ENCODE data around the gene PRR36.

Gene PRR36

DNA sequence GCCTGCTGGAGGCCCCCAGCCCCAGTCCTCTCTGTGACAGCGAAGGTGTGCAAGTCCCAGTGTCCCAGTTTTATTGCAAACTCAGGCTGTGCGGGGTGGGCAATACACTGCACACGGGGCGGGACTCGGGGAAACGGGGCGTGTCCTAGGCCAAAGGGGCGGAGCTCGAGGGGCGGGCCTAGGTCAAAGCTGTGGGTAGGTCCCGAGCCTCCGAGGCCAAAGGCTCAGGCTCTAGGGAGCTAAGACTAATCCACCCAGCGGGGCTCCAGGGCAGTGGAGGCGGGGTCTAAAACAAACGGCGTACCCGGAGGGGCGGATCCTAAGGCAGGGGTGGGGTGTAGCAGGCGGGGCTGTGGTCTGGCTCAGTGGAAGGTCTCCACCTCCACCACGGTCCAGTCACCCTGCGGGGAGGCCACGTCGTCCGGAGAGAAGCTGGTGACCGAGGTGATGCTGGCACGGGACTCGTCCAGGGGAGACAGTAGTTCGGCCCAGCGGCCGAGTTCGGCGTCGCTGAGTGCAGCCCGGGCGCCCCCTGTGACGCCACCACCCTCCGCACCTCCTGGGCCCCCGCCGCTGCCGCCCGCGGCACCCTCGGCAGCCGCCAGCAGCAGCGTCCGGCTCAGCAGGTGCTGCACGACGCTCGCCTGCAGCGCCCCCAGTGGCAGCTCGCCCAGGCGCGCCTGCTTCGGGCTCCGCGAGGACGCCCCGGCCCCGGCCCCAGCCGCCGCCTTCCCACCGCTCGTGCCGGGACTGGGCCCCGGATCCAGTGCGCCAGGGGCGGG lies 5.3 kb downstream of the PRR36 start:
- Histone ChIP-seq H3K9ac (peak overlapping the region; percentile 22 to 68 (median 44); a peak in 16 of 22 replicates), H3K9me3 (replicated peaks in 1 of 11) (no peaks in the 10 kb centered on the region), H3K36me3 (no peaks in the 10 kb centered on the region), H3K27ac (peak overlapping the region in 8 of 11 experiments; percentile 8 to 39 (median 33); a peak in 8 of 22 replicates), H4K20me1 (peaks cover 0 to 50% (median 21%) of the 10 kb centered on the region in 11 experiments; a peak in 16 of 22 replicates), H3K27me3 (peaks cover 15 to 39% (median 21%) of the 10 kb centered on the region in 11 experiments), H3K4me2 (peak overlapping the region; percentile 90 to 100 (median 96)), H3K4me3 (peak overlapping the region; percentile 49 to 67 (median 57)), H3K4me1 (peaks cover 59 to 78% (median 74%) of the 10 kb centered on the region in 10 experiments)
- TF ChIP-seq Cebpa-rat (IDR thresholded peaks at IDR 0.05): no peak

DNA sequence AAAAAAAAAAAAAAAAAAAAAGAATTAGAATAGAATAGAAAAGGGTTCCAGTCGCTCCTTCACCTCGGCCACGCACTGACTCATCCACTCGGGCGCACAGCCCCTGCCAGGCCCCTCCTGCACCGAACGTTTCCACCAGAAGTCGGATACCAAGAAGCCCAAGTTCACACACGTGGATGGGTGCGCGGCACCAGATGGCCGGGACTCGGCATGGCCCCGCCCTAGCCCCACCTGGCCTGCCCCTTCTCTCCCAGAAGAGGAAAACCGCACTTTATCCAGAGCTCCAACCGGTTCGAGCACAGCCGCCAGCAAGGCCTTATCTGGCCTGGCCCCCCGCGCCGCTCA lies 5.9 kb downstream of the PRR36 start:
- Histone ChIP-seq H3K4me1 (peaks cover 59 to 78% (median 74%) of the 10 kb centered on the region in 10 experiments), H3K36me3 (no peaks in the 10 kb centered on the region), H3K9me3 (replicated peaks in 1 of 11) (no peaks in the 10 kb centered on the region), H3K27me3 (peaks cover 21 to 39% (median 27%) of the 10 kb centered on the region in 11 experiments), H4K20me1 (peaks cover 0 to 56% (median 26%) of the 10 kb centered on the region in 11 experiments; a peak in 18 of 22 replicates), H3K4me3 (peak overlapping the region; percentile 49 to 67 (median 57); a peak in 19 of 20 replicates), H3K9ac (peak overlapping the region in 4 of 11 experiments; percentile 35 to 68 (median 48); a peak in 5 of 22 replicates), H3K27ac (peak overlapping the region in 1 of 11 experiments; percentile 14; a peak in 1 of 22 replicates), H3K4me2 (peak overlapping the region; percentile 90 to 100 (median 96))
- no peak for TF ChIP-seq Cebpa-rat (IDR thresholded peaks at IDR 0.05)

DNA sequence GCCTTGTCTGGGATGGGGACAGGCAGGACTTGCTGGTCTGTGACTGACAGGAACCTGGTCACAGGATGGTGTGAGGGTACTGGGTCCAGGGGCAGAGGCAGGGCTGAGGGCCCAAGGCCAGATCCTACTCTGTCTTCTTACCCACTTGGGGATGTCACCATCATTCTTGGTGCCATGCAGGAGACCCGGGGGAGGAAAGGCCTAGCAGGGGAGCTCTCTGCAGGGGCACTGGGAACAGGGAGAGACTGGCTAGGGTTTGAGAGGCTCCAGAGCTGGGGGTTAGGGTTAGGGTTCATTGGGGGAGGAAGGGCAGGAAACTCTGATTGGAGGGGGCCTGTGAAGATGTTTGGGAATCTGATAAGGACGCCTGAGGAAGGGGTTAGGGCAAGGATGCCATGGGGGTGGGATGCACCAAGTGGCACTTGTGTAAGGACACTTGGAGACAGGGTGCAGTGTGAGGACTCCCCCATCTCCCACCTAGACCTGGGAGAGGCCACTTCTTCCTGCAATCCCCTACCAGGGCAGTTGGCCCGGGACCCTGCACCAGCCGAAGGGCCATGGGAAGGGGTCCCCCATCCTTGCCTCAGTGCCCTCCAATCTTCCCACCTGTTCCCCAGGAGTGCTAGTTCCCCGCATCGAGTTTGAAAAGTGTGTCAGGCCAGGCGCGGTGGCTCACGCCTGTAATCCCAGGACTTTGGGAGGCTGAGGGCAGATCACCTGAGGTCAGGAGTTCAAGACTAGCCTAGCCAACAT lies 6.9 kb downstream of the PRR36 start:
- Histone ChIP-seq H3K4me2 (peak overlapping the region in 7 of 11 experiments; percentile 90 to 98 (median 94); a peak in 12 of 22 replicates), H3K27me3 (peaks cover 26 to 40% (median 29%) of the 10 kb centered on the region in 11 experiments), H3K36me3 (no peaks in the 10 kb centered on the region), H3K4me1 (peaks cover 49 to 72% (median 66%) of the 10 kb centered on the region in 10 experiments), H3K27ac (no peak overlapping the region), H3K9me3 (replicated peaks in 1 of 11) (no peaks in the 10 kb centered on the region), H4K20me1 (peaks cover 0 to 51% (median 30%) of the 10 kb centered on the region in 11 experiments; a peak in 18 of 22 replicates), H3K9ac (no peak overlapping the region), H3K4me3 (no peak overlapping the region)
- TF ChIP-seq Cebpa-rat (IDR thresholded peaks at IDR 0.05): no peak

DNA sequence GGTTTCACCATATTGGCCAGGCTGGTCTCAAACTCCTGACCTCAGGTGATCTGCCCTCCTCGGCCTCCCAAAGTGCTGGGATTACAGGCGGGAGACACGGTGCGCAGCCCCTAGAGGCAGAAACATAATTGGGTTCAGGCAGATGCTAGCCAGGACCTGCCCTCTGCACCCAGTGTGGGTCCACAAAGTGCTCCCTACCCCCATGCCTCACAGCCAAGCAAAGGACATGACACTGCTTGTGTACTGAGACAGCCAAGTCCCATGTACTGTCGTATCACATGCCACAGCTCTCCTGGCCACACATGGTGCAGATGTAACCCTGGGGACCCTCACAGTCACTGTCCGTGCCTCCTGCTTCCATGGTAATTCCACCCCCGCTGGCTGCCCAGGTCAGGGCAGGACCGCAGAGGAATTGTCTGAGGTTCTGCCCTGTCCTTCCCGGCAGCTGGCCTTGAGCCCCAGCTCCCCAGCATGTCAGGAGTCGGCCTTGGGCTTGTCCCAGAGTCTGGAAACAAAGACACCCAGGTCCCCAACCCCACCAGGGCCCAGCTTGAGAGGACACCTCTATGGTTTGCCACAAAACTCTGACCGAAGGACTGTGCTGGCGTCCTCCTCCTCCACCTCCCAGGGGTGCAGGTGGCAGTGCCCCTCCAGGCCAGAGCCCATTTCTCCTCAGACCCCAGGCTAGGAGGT lies 7.6 kb downstream of the PRR36 start:
- Histone ChIP-seq H3K27me3 (peaks cover 33 to 47% (median 36%) of the 10 kb centered on the region in 11 experiments), H3K4me2 (no peak overlapping the region), H3K9me3 (replicated peaks in 1 of 11) (no peaks in the 10 kb centered on the region), H3K36me3 (no peaks in the 10 kb centered on the region), H4K20me1 (peaks cover 0 to 55% (median 37%) of the 10 kb centered on the region in 11 experiments; a peak in 18 of 22 replicates), H3K4me3 (no peak overlapping the region), H3K9ac (no peak overlapping the region), H3K4me1 (peaks cover 51 to 73% (median 68%) of the 10 kb centered on the region in 10 experiments), H3K27ac (no peak overlapping the region)
- no peak for TF ChIP-seq Cebpa-rat (IDR thresholded peaks at IDR 0.05)

DNA sequence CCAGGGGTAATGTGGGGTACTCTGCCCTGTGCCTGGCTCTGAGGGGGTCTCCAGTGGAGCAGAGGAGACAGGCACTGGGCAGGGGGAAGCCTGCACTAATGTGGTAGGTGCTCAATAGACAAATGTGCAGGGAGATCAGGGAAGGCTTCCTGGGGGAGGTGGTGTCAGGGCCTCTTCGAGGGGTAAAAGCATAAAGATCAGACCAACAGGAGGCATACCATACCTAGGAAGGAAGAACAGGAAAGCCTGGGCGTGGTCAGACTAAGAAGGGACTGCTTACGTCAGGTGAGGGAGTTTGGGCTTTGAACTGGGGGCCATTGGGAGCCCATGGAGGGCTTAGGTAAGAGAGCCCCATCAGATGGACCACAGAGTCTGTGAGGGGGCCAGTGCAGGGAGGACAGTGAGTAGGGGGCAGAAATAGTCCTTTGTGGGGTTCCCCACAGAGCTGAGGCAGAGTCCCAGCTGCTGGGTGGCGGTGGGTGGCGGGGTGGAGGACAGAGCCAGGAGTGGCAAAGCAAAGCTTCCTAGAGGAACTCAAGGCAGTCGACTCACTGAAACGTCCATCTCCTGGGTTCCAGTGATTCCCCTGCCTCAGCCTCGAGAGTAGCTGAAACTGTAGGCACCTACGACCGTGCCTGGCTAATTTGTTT lies 8.8 kb downstream of the PRR36 start:
- Histone ChIP-seq H3K27me3 (peaks cover 39 to 59% (median 45%) of the 10 kb centered on the region in 11 experiments), H3K4me1 (peaks cover 47 to 75% (median 68%) of the 10 kb centered on the region in 10 experiments)
- TF ChIP-seq Cebpa-rat (IDR thresholded peaks at IDR 0.05): no peak

DNA sequence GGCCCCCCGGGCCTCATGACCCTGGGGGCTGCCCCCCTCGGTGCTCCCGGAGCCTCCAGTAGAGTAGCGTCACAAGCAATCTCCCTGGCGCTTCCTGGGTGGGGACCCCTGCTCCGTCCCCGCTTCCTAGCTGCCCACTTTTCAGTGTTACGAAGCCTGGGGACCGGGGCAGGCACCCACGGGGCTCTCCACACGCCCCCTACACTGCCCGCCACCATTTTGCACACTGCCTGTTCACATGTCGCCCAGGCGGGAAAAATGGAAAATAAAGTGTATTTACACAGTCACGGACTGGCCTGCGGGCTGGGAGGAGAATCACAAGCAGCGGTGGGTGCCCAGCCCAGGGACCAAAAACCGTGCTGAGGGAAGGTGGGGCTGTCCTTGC lies 9.5 kb downstream of the PRR36 start:
- Histone ChIP-seq H3K27ac (no peak overlapping the region), H3K9ac (peak overlapping the region in 1 of 11 experiments; percentile 9; a peak in 1 of 22 replicates), H3K4me3 (no peak overlapping the region), H3K4me2 (peak overlapping the region; percentile 2 to 62 (median 34); a peak in 17 of 22 replicates), H3K4me1 (peaks cover 44 to 73% (median 65%) of the 10 kb centered on the region in 10 experiments), H3K9me3 (replicated peaks in 1 of 11) (no peaks in the 10 kb centered on the region), H3K36me3 (no peaks in the 10 kb centered on the region), H3K27me3 (peaks cover 39 to 60% (median 45%) of the 10 kb centered on the region in 11 experiments), H4K20me1 (peaks cover 0 to 59% (median 33%) of the 10 kb centered on the region in 11 experiments; a peak in 17 of 22 replicates)
- no peak for TF ChIP-seq Cebpa-rat (IDR thresholded peaks at IDR 0.05)

More for the DNA sequence above, 8.8 kb downstream of the PRR36 start:
- H3K36me3 ChIP-seq: no peaks in the 10 kb centered on the region
- peak overlapping the region; percentile 2 to 62 (median 34); a peak in 18 of 22 replicates for H3K4me2 ChIP-seq
- peaks cover 0 to 55% (median 36%) of the 10 kb centered on the region in 11 experiments; a peak in 17 of 22 replicates for H4K20me1 ChIP-seq
- H3K4me3 ChIP-seq: no peak overlapping the region
- H3K27ac ChIP-seq: no peak overlapping the region
- H3K9me3 ChIP-seq (replicated peaks in 1 of 11): no peaks in the 10 kb centered on the region
- no peak overlapping the region for H3K9ac ChIP-seq

DNA sequence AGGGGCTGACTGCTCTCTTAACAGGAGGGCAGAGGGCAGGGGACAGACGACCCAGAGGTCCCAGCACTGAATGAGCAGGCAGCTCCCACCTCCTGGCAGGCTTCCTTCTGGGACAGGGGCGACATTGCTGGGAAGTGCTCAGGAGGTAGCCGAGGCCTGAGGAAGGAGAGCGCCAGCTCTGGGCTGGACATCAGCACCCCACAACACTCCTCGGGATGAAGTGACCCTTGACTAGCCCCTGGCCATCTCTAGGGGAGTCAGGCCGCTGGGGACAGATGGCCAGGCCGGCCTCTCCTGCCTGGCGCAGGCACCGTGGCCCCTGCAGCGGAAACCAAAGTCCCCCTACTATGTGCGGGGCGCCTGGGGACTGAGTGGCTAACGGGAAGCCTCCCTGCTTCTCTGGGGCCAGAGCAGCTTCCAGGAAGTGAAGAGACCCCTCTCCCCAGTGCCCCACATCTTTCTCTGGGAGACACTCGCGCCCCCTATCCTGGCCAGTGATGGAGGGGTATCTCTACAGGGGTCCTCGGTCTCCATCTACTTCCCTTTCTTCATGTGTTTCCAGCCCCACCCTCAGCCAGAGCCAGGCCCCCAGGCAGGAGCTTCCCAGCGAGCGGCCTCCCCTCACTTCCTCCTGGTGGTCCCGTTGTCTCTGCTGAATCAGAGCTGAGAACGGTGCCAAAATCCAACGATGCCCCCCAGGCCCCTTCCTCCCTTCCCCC lies 10.1 kb downstream of the PRR36 start:
- peaks cover 40 to 71% (median 62%) of the 10 kb centered on the region in 10 experiments for H3K4me1 ChIP-seq
- no peaks in the 10 kb centered on the region for H3K9me3 ChIP-seq (replicated peaks in 1 of 11)
- no peak for TF ChIP-seq Cebpa-rat (IDR thresholded peaks at IDR 0.05)
- peaks cover 0 to 64% (median 29%) of the 10 kb centered on the region in 11 experiments; a peak in 17 of 22 replicates for H4K20me1 ChIP-seq
- no peak overlapping the region for H3K9ac ChIP-seq
- no peak overlapping the region for H3K27ac ChIP-seq
- H3K4me3 ChIP-seq: no peak overlapping the region
- H3K27me3 ChIP-seq: peaks cover 39 to 60% (median 45%) of the 10 kb centered on the region in 11 experiments
- peak overlapping the region in 9 of 11 experiments; percentile 2 to 62 (median 22); a peak in 13 of 22 replicates for H3K4me2 ChIP-seq
- H3K36me3 ChIP-seq: no peaks in the 10 kb centered on the region
